ENCODE measurements around the gene IQGAP1. TPM values are rescaled to one million over a fixed set of nuclear protein-coding genes. Genes with fewer than 3 reads are reported as not detected.

The IQGAP1 gene
- total RNA-seq, 2 donors from 2014 or later: 79.6 to 92.9 TPM

DNA sequence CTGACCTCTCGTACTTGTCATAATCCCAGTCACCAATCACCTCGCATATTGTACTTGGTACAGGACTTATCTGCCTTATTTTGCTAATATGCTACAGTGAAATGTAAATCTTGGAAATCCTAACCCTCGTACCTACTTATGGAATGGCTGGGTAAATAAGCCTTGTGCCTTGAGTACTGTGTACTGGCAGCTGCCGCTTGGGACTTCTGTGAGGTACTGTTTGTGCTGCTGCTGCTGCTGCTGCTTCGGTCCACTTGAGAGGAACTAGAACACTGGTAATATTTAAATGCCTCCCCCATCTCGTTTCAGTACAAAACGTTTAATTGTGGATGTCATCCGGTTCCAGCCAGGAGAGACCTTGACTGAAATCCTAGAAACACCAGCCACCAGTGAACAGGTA, 99.1 kb downstream of the IQGAP1 start:
- ATAC-seq (no peak), DNase-seq (no peak)

GRCh38 chr15:90489514-90489913, 101.5 kb downstream of the IQGAP1 start:
- Histone ChIP-seq H3K27ac (no peak overlapping the region), H3K4me3 (no peak overlapping the region), H3K9me3 (no peaks in the 10 kb centered on the region), H3K27me3 (no peaks in the 10 kb centered on the region), H3K36me3 (replicated peaks in 1 of 2; ENCODE audit: insufficient read depth in 1 of 2, low read depth in 2 of 2) (peaks cover 10 to 41% of the 10 kb centered on the region in 2 donors), H3K4me1 (no peaks in the 10 kb centered on the region)
- intact Hi-C loops (cut with DNase I): loop anchor here (5.0 kb wide), 1 partner anchor 167 kb away; no protein-coding TSS in a partner anchor
- no peak for ATAC-seq
- no peak for DNase-seq
- TF ChIP-seq POLR2A (IDR thresholded peaks at IDR 0.05) (no peak), CTCF (IDR thresholded peaks at IDR 0.05) (no peak)
- WGBS, 2 donors: 89 to 100% methylated on average over 1 of the region's 1 CpG

More for the DNA sequence above, 99.1 kb downstream of the IQGAP1 start:
- H3K9me3 ChIP-seq: no peaks in the 10 kb centered on the region
- no peak overlapping the region for H3K4me3 ChIP-seq
- no peak overlapping the region for H3K27ac ChIP-seq
- no peaks in the 10 kb centered on the region for H3K4me1 ChIP-seq
- peaks cover 10 to 52% of the 10 kb centered on the region in 2 donors for H3K36me3 ChIP-seq (replicated peaks in 1 of 2; ENCODE audit: insufficient read depth in 1 of 2, low read depth in 2 of 2)
- intact Hi-C loops (cut with DNase I): loop anchor here (5.0 kb wide), 1 partner anchor 165 kb away; no protein-coding TSS in a partner anchor
- no peak for TF ChIP-seq POLR2A (IDR thresholded peaks at IDR 0.05)
- no peak for TF ChIP-seq CTCF (IDR thresholded peaks at IDR 0.05)
- H3K27me3 ChIP-seq: no peaks in the 10 kb centered on the region
- WGBS, 2 donors: 84 to 89% methylated on average over 8 of the region's 8 CpGs

DNA sequence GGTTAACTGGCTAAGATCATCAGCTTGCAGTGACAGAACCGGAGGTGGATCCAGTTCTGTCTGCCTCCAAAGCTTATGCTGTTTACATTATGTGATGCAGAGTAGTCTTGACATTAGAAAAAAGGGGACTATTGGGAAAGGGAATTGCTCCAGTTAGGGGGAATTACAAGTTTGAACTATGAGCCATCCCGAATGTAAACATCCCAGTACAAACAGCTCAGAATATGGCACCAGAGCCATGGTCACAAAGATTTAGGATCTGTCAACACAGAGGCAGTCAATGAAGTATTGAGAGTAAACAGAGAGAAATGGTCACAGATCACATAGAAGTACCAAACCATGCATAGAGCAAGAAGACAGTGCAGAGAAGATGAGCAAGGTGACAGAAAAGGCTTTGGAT, 101.9 kb downstream of the IQGAP1 start:
- peaks cover 10 to 41% of the 10 kb centered on the region in 2 donors for H3K36me3 ChIP-seq (replicated peaks in 1 of 2; ENCODE audit: insufficient read depth in 1 of 2, low read depth in 2 of 2)

GRCh38 chr15:90493647-90494046, 105.6 kb downstream of the IQGAP1 start:
- no peaks in the 10 kb centered on the region for H3K27me3 ChIP-seq
- no peak overlapping the region for H3K4me3 ChIP-seq
- peaks cover 5 to 37% of the 10 kb centered on the region in 2 donors for H3K36me3 ChIP-seq (replicated peaks in 1 of 2; ENCODE audit: insufficient read depth in 1 of 2, low read depth in 2 of 2)
- intact Hi-C loops (cut with DNase I): no loop called here
- no peaks in the 10 kb centered on the region for H3K9me3 ChIP-seq
- TF ChIP-seq CTCF (IDR thresholded peaks at IDR 0.05) (no peak), POLR2A (IDR thresholded peaks at IDR 0.05) (no peak)
- no peaks in the 10 kb centered on the region for H3K4me1 ChIP-seq
- H3K27ac ChIP-seq: no peak overlapping the region
- DNase-seq: no peak
- no peak for ATAC-seq

More for the DNA sequence above, 101.9 kb downstream of the IQGAP1 start:
- no peak for DNase-seq
- WGBS, 2 donors: 92 to 98% methylated on average over 2 of the region's 2 CpGs
- ATAC-seq: no peak
- Histone ChIP-seq H3K27ac (no peak overlapping the region), H3K4me1 (no peaks in the 10 kb centered on the region), H3K4me3 (no peak overlapping the region), H3K27me3 (no peaks in the 10 kb centered on the region), H3K9me3 (no peaks in the 10 kb centered on the region)
- no peak for TF ChIP-seq POLR2A (IDR thresholded peaks at IDR 0.05)
- TF ChIP-seq CTCF (IDR thresholded peaks at IDR 0.05): no peak
- intact Hi-C loops (cut with DNase I): loop anchor here (5.0 kb wide), 1 partner anchor 168 kb away; no protein-coding TSS in a partner anchor

DNA sequence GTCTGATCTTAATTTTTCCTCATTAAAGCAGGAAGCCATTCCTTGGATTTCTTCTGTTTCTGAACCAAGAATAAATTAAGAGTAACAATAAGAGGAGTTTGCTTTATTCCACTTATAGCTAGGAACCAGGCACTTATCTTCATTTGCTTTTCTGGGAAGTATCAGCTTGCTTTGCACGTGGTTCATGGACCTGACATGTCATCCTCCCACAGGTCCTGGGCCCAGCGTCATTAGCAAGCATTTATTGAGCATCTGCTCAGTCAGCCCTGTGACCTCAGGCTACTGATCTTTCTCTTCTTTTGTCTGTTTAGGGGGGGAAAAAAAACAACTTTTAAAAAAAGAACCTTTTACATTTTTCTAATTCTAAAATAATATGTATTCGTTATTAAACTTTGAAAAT, 107.0 kb downstream of the IQGAP1 start:
- Histone ChIP-seq H3K4me1 (no peaks in the 10 kb centered on the region), H3K4me3 (no peak overlapping the region), H3K27me3 (no peaks in the 10 kb centered on the region), H3K27ac (no peak overlapping the region), H3K36me3 (replicated peaks in 1 of 2; ENCODE audit: insufficient read depth in 1 of 2, low read depth in 2 of 2) (peaks cover 5 to 41% of the 10 kb centered on the region in 2 donors), H3K9me3 (no peaks in the 10 kb centered on the region)
- no peak for ATAC-seq
- 67 to 83% methylated on average over 3 of the region's 3 CpGs for WGBS, 2 donors
- TF ChIP-seq CTCF (IDR thresholded peaks at IDR 0.05) (no peak), POLR2A (IDR thresholded peaks at IDR 0.05) (no peak)
- intact Hi-C loops (cut with DNase I): no loop called here
- DNase-seq: no peak
